ENCODE results near the gene TMTC1. TPM values are rescaled to one million over a fixed set of nuclear protein-coding genes. Genes with fewer than 3 reads are reported as not detected.
"Not testable (repeated sequence)": the region's sequence is repeated elsewhere in the genome, so short reads cannot be mapped to it uniquely, and the experiment has no call there.

Gene TMTC1
- total RNA-seq, 1 donor from 2014 or later = 35.3 TPM

GRCh38 chr12:29562110-29562804 lies 221.5 kb downstream of the TMTC1 start:
- Mint-ChIP-seq H3K4me3 (ENCODE audit: unreplicated experiment) (peak overlapping the region; percentile 43), H3K9me3 (ENCODE audit: unreplicated experiment) (no peaks in the 10 kb centered on the region), H3K4me1 (ENCODE audit: unreplicated experiment) (peaks cover 76% of the 10 kb centered on the region), H3K27me3 (ENCODE audit: unreplicated experiment) (no peaks in the 10 kb centered on the region), H3K36me3 (ENCODE audit: unreplicated experiment) (peaks cover 15% of the 10 kb centered on the region), H3K27ac (ENCODE audit: unreplicated experiment) (peak overlapping the region; percentile 94)
- no peak for TF ChIP-seq CTCF (IDR thresholded peaks at IDR 0.05)
- no peak for DNase-seq (ENCODE audit: extremely low spot score, unreplicated experiment)

GRCh38 chr12:29561664-29562071 lies 222.1 kb downstream of the TMTC1 start:
- Mint-ChIP-seq H3K36me3 (ENCODE audit: unreplicated experiment) (peaks cover 20% of the 10 kb centered on the region), H3K9me3 (ENCODE audit: unreplicated experiment) (no peaks in the 10 kb centered on the region), H3K4me1 (ENCODE audit: unreplicated experiment) (peaks cover 70% of the 10 kb centered on the region), H3K4me3 (ENCODE audit: unreplicated experiment) (peak overlapping the region; percentile 40), H3K27ac (ENCODE audit: unreplicated experiment) (peak overlapping the region; percentile 94), H3K27me3 (ENCODE audit: unreplicated experiment) (no peaks in the 10 kb centered on the region)
- no peak for DNase-seq (ENCODE audit: extremely low spot score, unreplicated experiment)
- TF ChIP-seq CTCF (IDR thresholded peaks at IDR 0.05) = no peak

GRCh38 chr12:29559198-29559597 lies 224.5 kb downstream of the TMTC1 start:
- peaks cover 20% of the 10 kb centered on the region for H3K36me3 Mint-ChIP-seq (ENCODE audit: unreplicated experiment)
- no peak overlapping the region for H3K4me3 Mint-ChIP-seq (ENCODE audit: unreplicated experiment)
- peaks cover 53% of the 10 kb centered on the region for H3K4me1 Mint-ChIP-seq (ENCODE audit: unreplicated experiment)
- no peak for TF ChIP-seq CTCF (IDR thresholded peaks at IDR 0.05)
- DNase-seq (ENCODE audit: extremely low spot score, unreplicated experiment) = no peak
- H3K27ac Mint-ChIP-seq (ENCODE audit: unreplicated experiment) = peak overlapping the region; percentile 2
- H3K9me3 Mint-ChIP-seq (ENCODE audit: unreplicated experiment) = no peaks in the 10 kb centered on the region
- H3K27me3 Mint-ChIP-seq (ENCODE audit: unreplicated experiment) = no peaks in the 10 kb centered on the region

DNA sequence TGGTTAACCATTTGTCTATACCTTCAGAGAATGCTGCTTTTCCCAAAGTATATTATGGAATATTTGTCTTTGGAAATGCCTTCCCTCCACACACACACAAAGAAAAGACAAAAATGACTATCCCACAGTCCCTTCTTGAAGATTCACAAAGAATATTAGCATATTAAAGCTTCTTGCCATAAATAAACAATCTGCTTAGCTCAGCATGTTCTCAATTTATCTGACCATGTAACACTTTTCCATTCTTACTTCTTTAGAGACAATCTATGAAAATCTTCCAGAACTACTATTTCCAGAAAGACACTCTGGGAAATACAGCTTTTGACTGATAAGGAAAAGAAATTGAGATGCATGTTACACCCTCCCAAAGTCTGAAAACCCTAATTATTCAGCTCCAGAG lies 227.4 kb downstream of the TMTC1 start:
- H3K27me3 Mint-ChIP-seq (ENCODE audit: unreplicated experiment) = no peaks in the 10 kb centered on the region
- H3K4me3 Mint-ChIP-seq (ENCODE audit: unreplicated experiment) = no peak overlapping the region
- TF ChIP-seq CTCF (IDR thresholded peaks at IDR 0.05) = no peak
- no peaks in the 10 kb centered on the region for H3K9me3 Mint-ChIP-seq (ENCODE audit: unreplicated experiment)
- no peak overlapping the region for H3K27ac Mint-ChIP-seq (ENCODE audit: unreplicated experiment)
- H3K36me3 Mint-ChIP-seq (ENCODE audit: unreplicated experiment) = peaks cover 21% of the 10 kb centered on the region
- no peak for DNase-seq (ENCODE audit: extremely low spot score, unreplicated experiment)
- H3K4me1 Mint-ChIP-seq (ENCODE audit: unreplicated experiment) = peaks cover 34% of the 10 kb centered on the region

DNA sequence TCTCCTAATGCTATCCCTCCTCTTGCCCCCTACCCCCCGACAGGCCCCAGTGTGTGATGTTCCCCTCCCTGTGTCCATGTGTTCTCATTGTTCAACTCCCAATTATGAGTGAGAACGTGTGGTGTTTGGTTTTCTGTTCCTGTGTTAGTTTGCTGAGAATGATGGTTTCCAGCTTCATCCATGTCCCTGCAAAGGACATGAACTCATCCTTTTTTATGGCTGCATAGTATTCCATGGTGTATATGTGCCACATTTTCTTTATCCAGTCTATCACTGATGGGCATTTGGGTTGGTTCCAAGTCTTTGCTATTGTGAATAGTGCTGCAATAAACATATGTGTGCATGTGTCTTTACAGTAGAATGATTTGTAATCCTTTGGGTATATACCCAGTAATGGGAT lies 228.3 kb downstream of the TMTC1 start:
- not testable (repeated sequence) for H3K27me3 Mint-ChIP-seq (ENCODE audit: unreplicated experiment); DNase-seq (ENCODE audit: extremely low spot score, unreplicated experiment); H3K27ac Mint-ChIP-seq (ENCODE audit: unreplicated experiment); H3K9me3 Mint-ChIP-seq (ENCODE audit: unreplicated experiment); H3K4me3 Mint-ChIP-seq (ENCODE audit: unreplicated experiment)
- Mint-ChIP-seq H3K36me3 (ENCODE audit: unreplicated experiment) (peaks cover 21% of the 10 kb centered on the region), H3K4me1 (ENCODE audit: unreplicated experiment) (peaks cover 24% of the 10 kb centered on the region)

Measured in osteocyte (in vitro differentiated cells).